Measurements from ENCODE around the gene TOR4A.

Gene TOR4A

DNA sequence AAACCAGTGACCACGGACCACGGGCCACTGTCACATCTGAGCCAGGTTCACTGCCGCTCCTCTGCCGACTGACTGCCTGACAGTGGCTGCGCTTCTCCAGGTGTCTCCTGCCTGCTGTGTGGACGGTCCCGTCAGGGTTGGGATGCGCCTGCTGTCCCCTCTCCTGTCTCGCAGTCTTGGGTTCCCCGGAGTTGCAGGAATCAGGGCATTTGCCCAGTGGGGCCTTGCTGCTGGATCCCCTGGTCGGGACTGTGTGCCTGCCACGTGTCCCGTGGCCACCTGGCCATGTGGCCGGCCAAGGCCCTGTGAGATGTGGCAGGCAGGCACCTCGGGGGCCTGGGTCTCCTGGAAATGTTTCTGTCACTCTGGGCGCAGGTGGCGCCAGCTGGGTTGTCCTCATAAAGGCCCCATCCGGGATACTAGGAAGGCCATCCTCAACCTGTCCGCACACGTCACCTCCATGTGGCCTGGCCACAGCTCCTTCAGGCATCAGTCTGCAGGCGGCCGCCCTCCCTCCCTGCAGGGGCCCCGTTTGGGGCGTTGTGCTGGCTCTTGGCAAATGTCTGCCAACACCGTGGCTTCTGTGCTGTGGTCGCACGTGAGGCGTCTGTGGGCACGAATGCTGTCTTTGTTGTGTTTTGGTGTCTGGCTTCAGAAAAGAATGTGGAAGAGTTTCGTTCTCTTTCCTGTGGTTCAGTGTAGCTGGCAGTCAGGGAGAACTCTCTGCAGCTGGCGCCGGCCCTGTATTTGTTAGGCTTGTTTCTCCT is 6.4 kb upstream of the TOR4A start:
- TF ChIP-seq CTCF (IDR thresholded peaks at IDR 0.05; ENCODE audit: low read depth, low read length), result no peak
- no peak overlapping the region for H3K4me3 ChIP-seq (replicated peaks in 1 of 2; ENCODE audit: low read depth in 2 of 2, low read length in 2 of 2)
- peak in 1 of 2 donors; percentile 41 for DNase-seq (ENCODE audit: low read depth in 2 of 2)

DNA sequence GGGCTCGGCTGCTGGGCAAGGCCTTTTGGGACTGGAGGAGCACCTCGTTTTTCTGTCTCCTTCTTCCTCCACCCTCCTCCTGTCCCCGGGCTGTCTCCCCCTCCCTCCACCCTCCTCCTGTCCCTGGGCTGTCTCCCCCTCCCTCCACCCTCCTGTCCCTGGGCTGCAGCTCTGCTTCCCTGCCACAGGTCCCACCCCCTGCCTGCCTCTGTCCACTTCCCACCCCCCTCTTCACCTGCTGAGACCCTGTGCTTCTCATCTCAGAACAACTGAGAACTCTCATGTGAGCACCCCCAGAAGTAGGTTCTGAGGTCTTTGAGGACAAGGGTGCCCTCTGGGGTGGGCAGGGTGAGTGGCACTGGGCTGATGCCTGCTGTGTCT is 5.8 kb upstream of the TOR4A start:
- no peak for TF ChIP-seq CTCF (IDR thresholded peaks at IDR 0.05; ENCODE audit: low read depth, low read length)
- no peak overlapping the region for H3K4me3 ChIP-seq (replicated peaks in 1 of 2; ENCODE audit: low read depth in 2 of 2, low read length in 2 of 2)
- DNase-seq (ENCODE audit: low read depth in 2 of 2), result no peak

- no peak for TF ChIP-seq CTCF (IDR thresholded peaks at IDR 0.05; ENCODE audit: low read depth, low read length)
- DNase-seq (ENCODE audit: low read depth in 2 of 2), result no peak
Measured at GRCh38 chr9:137272241-137273094, 5.1 kb upstream of the TOR4A start.

DNA sequence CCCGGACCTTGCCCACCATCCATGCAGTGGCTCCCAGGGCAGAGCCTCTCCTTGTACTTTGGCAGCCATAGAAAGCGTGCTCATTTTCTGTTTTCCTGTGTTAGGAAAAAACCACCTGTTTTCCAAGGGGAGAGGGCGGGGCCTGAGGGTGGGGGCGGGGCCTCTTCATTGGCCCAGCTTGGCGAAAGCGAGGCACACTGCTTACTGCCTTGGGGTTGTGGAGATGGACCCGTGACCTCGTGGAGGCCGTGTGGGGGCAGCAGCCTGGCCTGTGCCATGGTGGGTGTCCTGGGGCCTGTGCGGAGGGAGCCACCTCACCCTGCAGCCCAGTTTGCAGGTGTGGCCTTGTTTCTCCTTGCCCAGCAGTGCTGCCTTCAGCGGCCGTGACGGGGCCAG is 4.4 kb upstream of the TOR4A start:
- no peak for DNase-seq (ENCODE audit: low read depth in 2 of 2)
- no peak for TF ChIP-seq CTCF (IDR thresholded peaks at IDR 0.05; ENCODE audit: low read depth, low read length)
- H3K4me3 ChIP-seq (replicated peaks in 1 of 2; ENCODE audit: low read depth in 2 of 2, low read length in 2 of 2), result no peak overlapping the region

More at GRCh38 chr9:137272241-137273094, 5.1 kb upstream of the TOR4A start:
- no peak overlapping the region for H3K4me3 ChIP-seq (replicated peaks in 1 of 2; ENCODE audit: low read depth in 2 of 2, low read length in 2 of 2)

DNA sequence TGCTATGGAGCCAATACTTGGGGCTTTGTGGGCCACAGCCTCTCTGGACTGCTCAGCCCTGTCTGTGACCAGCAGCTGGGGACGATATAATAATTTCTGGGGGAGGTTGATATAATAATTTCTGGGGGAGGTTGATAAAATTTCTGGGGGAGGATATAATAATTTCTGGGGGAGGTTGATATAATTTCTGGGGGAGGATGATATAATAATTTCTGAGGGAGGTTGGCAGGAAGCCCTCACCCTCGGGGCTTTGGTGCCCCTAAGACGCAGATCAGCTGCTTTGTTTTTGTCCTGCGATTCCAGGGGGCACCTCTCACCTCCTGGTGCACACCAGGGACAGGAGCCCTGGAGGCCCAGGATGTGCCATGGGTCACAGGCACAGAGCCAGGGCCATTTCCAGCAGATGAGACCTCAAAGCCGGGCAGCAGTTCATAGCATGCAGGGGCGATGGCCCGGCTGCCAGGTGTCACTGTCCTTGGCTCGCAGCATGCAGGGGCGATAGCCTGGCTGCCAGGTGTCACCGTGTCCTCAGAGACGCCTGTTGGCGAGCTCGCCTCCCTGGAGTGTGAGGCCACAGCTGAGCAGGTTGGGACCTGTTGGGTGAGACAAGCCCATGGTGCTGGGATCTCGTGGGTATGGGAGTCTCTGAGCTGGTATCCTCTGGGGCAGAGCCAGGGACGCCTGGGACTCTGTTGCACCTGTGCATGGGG is 3.8 kb upstream of the TOR4A start:
- no peak overlapping the region for H3K4me3 ChIP-seq (replicated peaks in 1 of 2; ENCODE audit: low read depth in 2 of 2, low read length in 2 of 2)

More for the DNA sequence above, 3.8 kb upstream of the TOR4A start:
- TF ChIP-seq CTCF (IDR thresholded peaks at IDR 0.05; ENCODE audit: low read depth, low read length), result no peak
- DNase-seq (ENCODE audit: low read depth in 2 of 2), result no peak
